ENCODE data around the gene ARHGEF4.

Gene ARHGEF4

GRCh38 chr2:131005216-131005935 is 168.7 kb downstream of the ARHGEF4 start:
- no peak overlapping the region for H3K4me3 ChIP-seq (ENCODE audit: low read length)
- no peak for TF ChIP-seq ZNF274 (IDR thresholded peaks at IDR 0.05; ENCODE audit: low read depth, low read length)

- no peak for TF ChIP-seq ZNF274 (IDR thresholded peaks at IDR 0.05; ENCODE audit: low read depth, low read length)
- H3K4me3 ChIP-seq (ENCODE audit: low read length) = no peak overlapping the region
These were observed 169.8 kb downstream of the ARHGEF4 start for GRCh38 chr2:131006561-131006960.

GRCh38 chr2:131008967-131009366 is 172.3 kb downstream of the ARHGEF4 start:
- no peak overlapping the region for H3K4me3 ChIP-seq (ENCODE audit: low read length)

GRCh38 chr2:131009713-131010475 is 173.2 kb downstream of the ARHGEF4 start:
- no peak for TF ChIP-seq ZNF274 (IDR thresholded peaks at IDR 0.05; ENCODE audit: low read depth, low read length)
- H3K4me3 ChIP-seq (ENCODE audit: low read length) = no peak overlapping the region

More at GRCh38 chr2:131008967-131009366, 172.3 kb downstream of the ARHGEF4 start:
- no peak for TF ChIP-seq ZNF274 (IDR thresholded peaks at IDR 0.05; ENCODE audit: low read depth, low read length)

- TF ChIP-seq ZNF274 (IDR thresholded peaks at IDR 0.05; ENCODE audit: low read depth, low read length) = no peak
- no peak overlapping the region for H3K4me3 ChIP-seq (ENCODE audit: low read length)
These were observed 173.9 kb downstream of the ARHGEF4 start for GRCh38 chr2:131010566-131010965.

- no peak overlapping the region for H3K4me3 ChIP-seq (ENCODE audit: low read length)
- no peak for TF ChIP-seq ZNF274 (IDR thresholded peaks at IDR 0.05; ENCODE audit: low read depth, low read length)
These were observed 174.8 kb downstream of the ARHGEF4 start for GRCh38 chr2:131011486-131011885.

DNA sequence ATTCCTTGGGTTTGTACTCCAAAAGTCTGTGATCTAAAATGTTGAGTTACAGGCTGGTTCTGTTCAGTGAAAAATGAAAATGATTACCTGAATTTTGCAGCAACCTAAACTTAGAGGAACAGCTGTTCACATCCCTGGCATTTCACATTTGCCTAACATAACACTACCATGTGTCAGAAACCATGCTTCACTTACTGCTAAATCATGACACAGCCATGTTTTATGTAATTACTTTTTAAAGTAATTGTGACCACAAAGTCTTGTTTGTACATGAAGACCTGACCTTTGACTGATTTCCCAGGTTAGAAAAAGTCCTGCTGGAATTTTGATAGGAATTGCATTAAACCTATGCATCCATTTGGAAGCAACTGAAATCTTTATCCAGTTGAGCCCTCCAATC is 177.4 kb downstream of the ARHGEF4 start:
- no peak for TF ChIP-seq ZNF274 (IDR thresholded peaks at IDR 0.05; ENCODE audit: low read depth, low read length)

GRCh38 chr2:131015764-131016163 is 179.1 kb downstream of the ARHGEF4 start:
- TF ChIP-seq ZNF274 (IDR thresholded peaks at IDR 0.05; ENCODE audit: low read depth, low read length) = no peak
- H3K4me3 ChIP-seq (ENCODE audit: low read length) = no peak overlapping the region

More for the DNA sequence above, 177.4 kb downstream of the ARHGEF4 start:
- no peak overlapping the region for H3K4me3 ChIP-seq (ENCODE audit: low read length)

DNA sequence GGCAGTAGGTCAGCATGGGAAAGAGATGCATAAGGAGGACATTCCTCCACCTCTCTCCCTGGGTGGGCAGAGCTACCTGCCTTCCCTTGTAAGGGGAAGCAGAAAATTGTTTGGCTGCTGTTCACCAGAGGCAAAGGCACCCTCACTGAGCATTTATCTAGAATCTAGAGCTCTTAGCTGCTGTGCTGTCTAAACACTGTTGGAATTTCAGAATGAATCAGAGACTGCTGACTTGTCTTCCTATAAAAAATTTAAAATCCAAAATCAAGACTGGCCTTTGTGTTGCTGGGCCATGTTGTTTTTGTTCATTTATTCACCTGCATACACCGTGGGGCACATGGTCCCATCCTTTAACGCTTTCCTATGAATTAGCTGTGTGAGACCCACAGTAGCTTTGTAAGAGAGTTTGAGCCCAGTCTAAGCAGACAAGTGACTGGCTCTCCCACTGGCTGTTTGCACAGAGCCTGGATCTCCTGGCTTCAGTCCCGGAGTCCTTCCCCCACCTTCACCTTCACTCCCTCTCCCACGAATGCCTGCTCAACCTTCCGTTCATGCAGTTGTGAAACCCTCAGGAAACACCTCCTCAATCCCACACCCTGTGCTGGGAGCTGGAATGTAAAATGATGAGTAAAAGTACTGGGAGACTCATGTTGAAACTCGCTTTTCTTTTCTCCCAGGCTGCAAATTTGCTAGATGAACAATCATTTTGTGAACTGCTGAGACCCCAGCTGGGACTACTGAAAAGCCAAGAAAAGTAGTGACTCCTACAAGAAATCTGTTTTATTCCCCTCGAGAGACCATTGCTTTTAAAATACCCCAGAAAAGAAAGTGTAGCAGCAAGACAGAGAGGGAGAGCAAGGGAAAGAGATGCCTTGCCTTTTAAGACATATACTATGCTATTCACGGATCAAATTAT is 180.4 kb downstream of the ARHGEF4 start:
- H3K4me3 ChIP-seq (ENCODE audit: low read length) = no peak overlapping the region
- TF ChIP-seq ZNF274 (IDR thresholded peaks at IDR 0.05; ENCODE audit: low read depth, low read length) = no peak

DNA sequence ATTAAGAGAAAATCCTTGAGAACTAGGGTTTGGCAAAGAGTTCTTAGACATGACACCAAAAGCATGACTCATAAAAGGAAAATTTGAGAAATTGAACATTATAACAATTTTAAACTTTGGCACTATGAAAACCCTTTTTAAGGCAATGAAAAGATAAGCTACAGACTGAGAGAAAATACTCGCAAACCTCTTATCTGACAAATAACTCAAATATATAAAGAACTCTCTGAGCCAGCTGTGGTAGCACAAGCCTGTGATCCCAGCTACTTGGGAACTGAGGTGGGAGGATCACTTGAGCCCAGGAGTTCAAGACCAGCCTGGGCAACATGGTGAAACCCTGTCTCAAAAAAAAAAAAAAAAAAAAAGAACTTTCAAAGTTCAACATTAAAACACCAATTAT is 186.0 kb downstream of the ARHGEF4 start:
- no peak overlapping the region for H3K4me3 ChIP-seq (ENCODE audit: low read length)
- no peak for TF ChIP-seq ZNF274 (IDR thresholded peaks at IDR 0.05; ENCODE audit: low read depth, low read length)

GRCh38 chr2:131023758-131024157 is 187.0 kb downstream of the ARHGEF4 start:
- H3K4me3 ChIP-seq (ENCODE audit: low read length) = no peak overlapping the region
- TF ChIP-seq ZNF274 (IDR thresholded peaks at IDR 0.05; ENCODE audit: low read depth, low read length) = no peak

- no peak for TF ChIP-seq ZNF274 (IDR thresholded peaks at IDR 0.05; ENCODE audit: low read depth, low read length)
- no peak overlapping the region for H3K4me3 ChIP-seq (ENCODE audit: low read length)
These were observed 190.2 kb downstream of the ARHGEF4 start for GRCh38 chr2:131026919-131027318.

DNA sequence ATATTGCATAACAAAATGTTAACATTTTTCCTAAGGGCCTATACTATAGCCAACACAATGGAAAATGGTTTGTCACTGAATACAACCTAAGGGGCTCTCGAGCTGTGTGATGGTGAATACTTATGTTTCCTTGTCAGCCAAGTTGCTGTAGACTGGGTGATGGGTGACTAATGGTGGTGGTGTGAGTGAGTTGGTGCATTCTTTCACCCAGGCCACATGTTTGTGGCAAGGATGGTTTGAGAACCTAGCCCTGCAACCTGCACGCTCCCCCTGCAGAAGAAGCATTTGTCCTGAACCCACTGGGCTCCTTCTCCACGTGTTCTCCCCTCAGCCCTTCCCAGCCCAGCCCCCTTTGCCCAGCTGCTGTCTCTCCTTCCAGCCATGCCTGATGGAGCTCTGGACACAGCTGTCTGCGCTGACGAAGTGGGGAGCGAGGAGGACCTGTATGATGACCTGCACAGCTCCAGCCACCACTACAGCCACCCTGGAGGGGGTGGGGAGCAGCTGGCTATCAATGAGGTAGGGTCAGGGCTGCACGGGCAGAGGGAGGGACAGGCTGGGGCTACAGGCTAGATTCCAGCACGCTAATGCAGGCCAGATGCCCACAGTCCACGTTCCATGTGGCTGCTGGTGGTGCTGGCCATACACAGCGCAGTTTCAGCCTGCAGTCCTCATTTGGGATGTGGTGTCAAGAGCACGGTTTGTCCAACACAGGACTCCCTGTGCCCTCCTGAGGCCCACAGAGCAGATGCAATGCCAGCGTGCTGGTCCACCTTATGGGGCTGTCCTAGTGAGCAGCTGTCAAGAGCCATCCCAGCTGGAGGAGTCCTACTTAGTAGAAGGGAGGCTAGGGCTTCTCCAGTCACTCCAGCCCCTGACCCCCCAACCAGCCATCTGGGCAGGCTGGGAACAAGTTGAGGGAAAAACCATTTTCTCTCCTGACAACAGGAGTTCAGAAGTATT is 191.1 kb downstream of the ARHGEF4 start:
- no peak overlapping the region for H3K4me3 ChIP-seq (ENCODE audit: low read length)
- no peak for TF ChIP-seq ZNF274 (IDR thresholded peaks at IDR 0.05; ENCODE audit: low read depth, low read length)

Measured in GM08714 (cell line).